AG09309 (cell line): Measurements from ENCODE around the gene PHF10.

Experiments
- DNase-seq: peaks from one replicate; pipeline ENCODE4 v3.0.0-alpha.2; 2010; ENCODE audit warnings: low read depth
- H3K4me3 ChIP-seq: 2 replicates; pipeline ENCODE4 v1.5.1; 2011; ENCODE audit warnings: mild to moderate bottlenecking, low read depth, low read length, moderate library complexity; ENCODE audit not compliant: control insufficient read depth
- TF ChIP-seq, protein P1 (sequence below): IDR thresholded peaks from 2 replicates; pipeline ENCODE4 v1.5.1; 2011; ENCODE audit warnings: mild to moderate bottlenecking, low read depth, low read length, inconsistent platforms; ENCODE audit not compliant: insufficient read depth, control insufficient read depth; ENCODE audit errors: missing control alignments

The PHF10 gene

GRCh38 chr6:169710009-169710408, 14.3 kb downstream of the PHF10 start:
- no peak for DNase-seq
- no peak overlapping the region for H3K4me3 ChIP-seq
- TF ChIP-seq, protein P1, sequence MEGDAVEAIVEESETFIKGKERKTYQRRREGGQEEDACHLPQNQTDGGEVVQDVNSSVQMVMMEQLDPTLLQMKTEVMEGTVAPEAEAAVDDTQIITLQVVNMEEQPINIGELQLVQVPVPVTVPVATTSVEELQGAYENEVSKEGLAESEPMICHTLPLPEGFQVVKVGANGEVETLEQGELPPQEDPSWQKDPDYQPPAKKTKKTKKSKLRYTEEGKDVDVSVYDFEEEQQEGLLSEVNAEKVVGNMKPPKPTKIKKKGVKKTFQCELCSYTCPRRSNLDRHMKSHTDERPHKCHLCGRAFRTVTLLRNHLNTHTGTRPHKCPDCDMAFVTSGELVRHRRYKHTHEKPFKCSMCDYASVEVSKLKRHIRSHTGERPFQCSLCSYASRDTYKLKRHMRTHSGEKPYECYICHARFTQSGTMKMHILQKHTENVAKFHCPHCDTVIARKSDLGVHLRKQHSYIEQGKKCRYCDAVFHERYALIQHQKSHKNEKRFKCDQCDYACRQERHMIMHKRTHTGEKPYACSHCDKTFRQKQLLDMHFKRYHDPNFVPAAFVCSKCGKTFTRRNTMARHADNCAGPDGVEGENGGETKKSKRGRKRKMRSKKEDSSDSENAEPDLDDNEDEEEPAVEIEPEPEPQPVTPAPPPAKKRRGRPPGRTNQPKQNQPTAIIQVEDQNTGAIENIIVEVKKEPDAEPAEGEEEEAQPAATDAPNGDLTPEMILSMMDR, result no peak

DNA sequence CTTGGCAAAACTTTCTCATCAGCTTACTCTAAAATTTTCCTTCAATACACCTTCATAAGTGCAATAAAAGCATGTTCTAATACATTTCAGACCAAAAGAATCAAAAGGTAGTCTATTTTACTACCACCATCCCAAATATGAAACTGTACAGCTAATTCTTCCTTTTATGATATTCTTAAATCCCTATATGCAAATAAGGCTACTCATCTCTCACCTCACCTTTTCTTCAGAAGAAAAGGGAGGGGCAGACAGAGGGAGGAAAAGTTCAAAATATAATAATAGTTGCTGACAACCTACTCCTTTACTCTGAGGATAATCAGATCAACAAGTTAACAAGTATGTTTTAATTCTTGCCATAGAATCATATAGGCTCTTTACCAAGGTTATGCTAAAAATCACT, 15.0 kb downstream of the PHF10 start:
- DNase-seq, result no peak
- H3K4me3 ChIP-seq, result no peak overlapping the region
- TF ChIP-seq, protein P1, result no peak

- TF ChIP-seq, protein P1, result no peak
- no peak for DNase-seq
- no peak overlapping the region for H3K4me3 ChIP-seq
Observed at GRCh38 chr6:169707772-169708171, 16.5 kb downstream of the PHF10 start.

DNA sequence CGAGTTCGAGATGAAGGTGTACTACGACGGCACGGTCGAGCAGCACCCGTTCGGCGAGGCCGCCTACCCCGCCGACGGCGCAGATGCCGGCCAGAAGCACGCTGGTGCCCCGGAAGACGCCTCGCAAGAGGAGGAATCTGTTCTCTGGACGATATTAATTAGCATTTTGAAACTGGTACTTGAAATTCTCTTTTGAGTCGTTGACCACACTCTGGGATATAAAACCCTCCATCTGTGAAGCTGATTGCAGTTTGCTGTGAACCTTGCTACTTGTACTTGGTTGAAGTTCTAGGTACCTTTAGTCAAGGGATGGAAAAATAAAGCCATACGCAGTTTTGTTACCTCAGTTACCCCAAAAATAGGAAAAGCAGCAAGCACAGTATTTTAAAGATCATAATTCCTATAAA, 21.5 kb downstream of the PHF10 start:
- DNase-seq, result no peak
- TF ChIP-seq, protein P1, result no peak
- H3K4me3 ChIP-seq, result peak overlapping the region; percentile 55

DNA sequence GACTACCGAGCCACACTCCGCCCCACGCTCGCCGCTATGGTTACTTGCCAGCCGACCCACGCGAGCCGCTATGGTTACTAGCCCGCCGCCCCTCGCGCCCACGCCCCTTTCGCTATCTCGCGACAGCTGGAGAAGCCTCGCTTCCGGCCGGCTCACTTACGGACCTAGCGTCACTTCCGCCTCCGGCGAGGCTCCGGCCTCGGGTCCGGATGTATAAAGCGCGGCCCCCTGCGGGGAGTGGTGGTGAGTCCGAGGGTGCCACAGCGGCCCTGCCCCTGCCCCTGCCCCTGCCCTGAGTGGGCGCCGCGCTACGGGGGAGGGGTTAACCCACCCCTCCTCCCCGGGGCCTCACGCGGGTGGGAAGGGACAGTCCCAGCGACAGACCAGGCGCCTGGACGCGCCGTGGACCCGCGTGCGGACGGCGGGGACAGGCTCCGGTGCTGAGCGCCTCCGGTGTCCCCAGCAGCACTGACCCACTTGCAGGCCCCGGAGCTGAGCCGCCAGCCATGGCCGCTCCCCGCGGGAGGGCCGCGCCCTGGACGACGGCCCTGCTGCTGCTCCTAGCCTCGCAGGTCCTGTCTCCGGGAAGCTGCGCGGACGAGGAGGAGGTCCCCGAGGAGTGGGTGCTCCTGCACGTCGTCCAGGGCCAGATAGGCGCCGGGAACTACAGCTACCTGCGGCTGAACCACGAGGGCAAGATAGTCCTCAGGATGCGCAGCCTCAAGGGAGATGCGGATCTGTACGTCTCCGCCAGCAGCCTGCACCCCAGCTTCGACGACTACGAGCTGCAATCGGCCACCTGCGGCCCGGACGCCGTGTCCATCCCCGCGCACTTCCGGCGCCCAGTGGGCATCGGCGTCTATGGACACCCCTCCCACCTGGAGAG, 22.1 kb downstream of the PHF10 start, which contains the start of the genes C6orf120 and WDR27:
C6orf120 (plus strand) TSS at position 173 of the 886 bp plus-strand sequence; CDS start at position 507, 334 bp downstream.
WDR27 (minus strand) TSS at position 76 of the 886 bp plus-strand sequence. CDS start 13,024 bp downstream, outside the sequence.
- peak; percentile 84 for DNase-seq
- H3K4me3 ChIP-seq, result peak within 1 kb of the TSS; percentile 55
- TF ChIP-seq, protein P1, result no peak

- DNase-seq, result no peak
- H3K4me3 ChIP-seq, result peak overlapping the region; percentile 55
- TF ChIP-seq, protein P1, result no peak
Observed at GRCh38 chr6:169701311-169701953, 22.9 kb downstream of the PHF10 start.
